NCI-H226 (cell line): Measurements from ENCODE around the gene SENP7.
"Not testable (repeated sequence)": the region's sequence is repeated elsewhere in the genome, so short reads cannot be mapped to it uniquely, and the experiment has no call there.

Experiments used
- DNase-seq: peaks from one replicate; pipeline ENCODE4 v3.0.0-alpha.2; 2015

Gene SENP7

GRCh38 chr3:101325393-101326134, 187.4 kb downstream of the SENP7 start:
- DNase-seq = no peak

- no peak for DNase-seq
These were observed 192.5 kb downstream of the SENP7 start, which contains the start of gene IMPG2 for GRCh38 chr3:101320475-101320874. TSS of gene IMPG2 (minus strand) at chr3:101320575. CDS start at chr3:101320372, 203 bp downstream.

GRCh38 chr3:101319531-101319930, 193.5 kb downstream of the SENP7 start:
- DNase-seq = no peak

GRCh38 chr3:101312545-101312944, 200.5 kb downstream of the SENP7 start:
- no peak for DNase-seq

- no peak for DNase-seq
These were observed 201.3 kb downstream of the SENP7 start for GRCh38 chr3:101311676-101312075.

- DNase-seq = no peak
These were observed 202.0 kb downstream of the SENP7 start for GRCh38 chr3:101310978-101311375.

- DNase-seq = not testable (repeated sequence)
These were observed 204.8 kb downstream of the SENP7 start for GRCh38 chr3:101308147-101308772.

- DNase-seq = no peak
These were observed 209.2 kb downstream of the SENP7 start for GRCh38 chr3:101303836-101304235.

- no peak for DNase-seq
These were observed 209.8 kb downstream of the SENP7 start for GRCh38 chr3:101303089-101303731.

- no peak for DNase-seq
These were observed 212.9 kb downstream of the SENP7 start for GRCh38 chr3:101300073-101300472.

- DNase-seq = no peak
These were observed 221.0 kb downstream of the SENP7 start for GRCh38 chr3:101292027-101292426.

- no peak for DNase-seq
These were observed 224.7 kb downstream of the SENP7 start for GRCh38 chr3:101288294-101288693.

GRCh38 chr3:101284757-101285156, 228.3 kb downstream of the SENP7 start:
- DNase-seq = no peak

- no peak for DNase-seq
These were observed 231.4 kb downstream of the SENP7 start for GRCh38 chr3:101281521-101282030.

GRCh38 chr3:101279765-101280385, 233.1 kb downstream of the SENP7 start:
- peak; percentile 11 for DNase-seq

- no peak for DNase-seq
These were observed 233.8 kb downstream of the SENP7 start for GRCh38 chr3:101279162-101279561.

GRCh38 chr3:101278727-101279126, 234.3 kb downstream of the SENP7 start:
- DNase-seq = no peak
